Measurements from ENCODE around the gene ASPG.

Gene ASPG

DNA sequence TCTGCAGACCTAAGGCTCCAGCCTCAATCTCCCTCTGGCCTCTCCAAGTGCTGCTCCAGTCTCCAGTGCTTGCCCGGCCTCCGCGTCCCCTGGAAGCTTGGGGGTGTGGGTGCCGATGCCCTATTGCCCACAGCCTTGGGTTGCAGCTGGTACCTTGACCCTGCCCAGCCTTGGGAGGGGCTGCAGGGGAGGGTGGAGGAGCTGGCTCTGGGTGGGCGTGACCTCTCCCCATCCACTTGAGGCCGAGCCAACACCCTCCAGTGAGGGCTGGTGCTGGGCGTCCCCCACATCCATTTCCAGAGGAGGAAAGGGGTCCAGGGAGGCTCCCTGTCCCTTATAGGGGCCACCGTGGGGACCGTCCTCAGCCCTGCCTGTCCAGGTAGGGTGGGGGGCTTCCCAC lies 77.0 kb downstream of the ASPG start:
- Histone ChIP-seq H3F3A (ENCODE audit: insufficient read depth) (no peaks in the 10 kb centered on the region), H3K9me2 (replicated peaks; ENCODE audit: insufficient read depth, low read length) (no peaks in the 10 kb centered on the region), H3K79me2 (ENCODE audit: insufficient read depth, low read length) (no peaks in the 10 kb centered on the region), H3K9me3 (ENCODE audit: insufficient read depth, low read length) (no peaks in the 10 kb centered on the region), H3K4me2 (ENCODE audit: low read depth, low read length, poor library complexity, severe bottlenecking) (no peak overlapping the region), H3K4me3 (ENCODE audit: insufficient read depth, low read length, poor library complexity, severe bottlenecking) (no peak overlapping the region), H3K9ac (ENCODE audit: low read length) (no peak overlapping the region), H3K36me3 (ENCODE audit: low read length) (no peaks in the 10 kb centered on the region), H4K20me1 (ENCODE audit: low read depth, low read length) (no peaks in the 10 kb centered on the region), H2AFZ (ENCODE audit: low read depth, low read length, severe bottlenecking) (no peak overlapping the region), H3K27ac (ENCODE audit: low read depth, low read length) (no peak overlapping the region), H3K27me3 (ENCODE audit: low read length) (no peaks in the 10 kb centered on the region)
- TF ChIP-seq EZH2phosphoT487 (conservative IDR thresholded peaks at IDR 0.05; ENCODE audit: low read length), result no peak
- TF ChIP-seq, protein P1, sequence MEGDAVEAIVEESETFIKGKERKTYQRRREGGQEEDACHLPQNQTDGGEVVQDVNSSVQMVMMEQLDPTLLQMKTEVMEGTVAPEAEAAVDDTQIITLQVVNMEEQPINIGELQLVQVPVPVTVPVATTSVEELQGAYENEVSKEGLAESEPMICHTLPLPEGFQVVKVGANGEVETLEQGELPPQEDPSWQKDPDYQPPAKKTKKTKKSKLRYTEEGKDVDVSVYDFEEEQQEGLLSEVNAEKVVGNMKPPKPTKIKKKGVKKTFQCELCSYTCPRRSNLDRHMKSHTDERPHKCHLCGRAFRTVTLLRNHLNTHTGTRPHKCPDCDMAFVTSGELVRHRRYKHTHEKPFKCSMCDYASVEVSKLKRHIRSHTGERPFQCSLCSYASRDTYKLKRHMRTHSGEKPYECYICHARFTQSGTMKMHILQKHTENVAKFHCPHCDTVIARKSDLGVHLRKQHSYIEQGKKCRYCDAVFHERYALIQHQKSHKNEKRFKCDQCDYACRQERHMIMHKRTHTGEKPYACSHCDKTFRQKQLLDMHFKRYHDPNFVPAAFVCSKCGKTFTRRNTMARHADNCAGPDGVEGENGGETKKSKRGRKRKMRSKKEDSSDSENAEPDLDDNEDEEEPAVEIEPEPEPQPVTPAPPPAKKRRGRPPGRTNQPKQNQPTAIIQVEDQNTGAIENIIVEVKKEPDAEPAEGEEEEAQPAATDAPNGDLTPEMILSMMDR (IDR thresholded peaks at IDR 0.05; ENCODE audit: insufficient read depth, low read length, poor library complexity, severe bottlenecking), result no peak

DNA sequence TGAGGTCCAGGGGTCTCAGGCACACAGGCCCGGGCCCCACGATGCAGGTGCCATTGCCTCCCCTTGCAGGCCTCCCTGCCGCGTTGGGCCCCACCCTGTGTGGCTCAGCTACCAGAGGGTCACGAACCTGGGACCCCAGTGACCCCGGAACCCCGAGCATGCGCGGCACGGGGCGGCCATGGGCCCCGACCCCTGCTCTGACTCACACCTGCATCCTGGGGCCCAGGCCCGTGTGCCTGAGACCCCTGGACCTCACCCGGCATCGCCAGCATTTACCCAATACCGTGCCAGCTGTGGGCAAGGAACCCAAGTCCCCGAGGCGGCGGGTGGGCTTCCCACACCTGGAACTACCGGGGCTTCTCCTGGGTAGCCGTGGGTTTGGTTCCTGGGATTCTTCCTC lies 78.0 kb downstream of the ASPG start:
- H2AFZ ChIP-seq (ENCODE audit: low read depth, low read length, severe bottlenecking), result no peak overlapping the region
- no peaks in the 10 kb centered on the region for H4K20me1 ChIP-seq (ENCODE audit: low read depth, low read length)
- H3K79me2 ChIP-seq (ENCODE audit: insufficient read depth, low read length), result no peaks in the 10 kb centered on the region
- H3K9ac ChIP-seq (ENCODE audit: low read length), result no peak overlapping the region
- H3K4me3 ChIP-seq (ENCODE audit: insufficient read depth, low read length, poor library complexity, severe bottlenecking), result no peak overlapping the region
- no peaks in the 10 kb centered on the region for H3K36me3 ChIP-seq (ENCODE audit: low read length)
- H3K4me2 ChIP-seq (ENCODE audit: low read depth, low read length, poor library complexity, severe bottlenecking), result no peak overlapping the region
- H3K9me2 ChIP-seq (replicated peaks; ENCODE audit: insufficient read depth, low read length), result no peaks in the 10 kb centered on the region
- no peaks in the 10 kb centered on the region for H3K27me3 ChIP-seq (ENCODE audit: low read length)
- no peak overlapping the region for H3K27ac ChIP-seq (ENCODE audit: low read depth, low read length)
- H3K9me3 ChIP-seq (ENCODE audit: insufficient read depth, low read length), result no peaks in the 10 kb centered on the region
- no peak for TF ChIP-seq EZH2phosphoT487 (conservative IDR thresholded peaks at IDR 0.05; ENCODE audit: low read length)
- TF ChIP-seq, protein P1 (IDR thresholded peaks at IDR 0.05; ENCODE audit: insufficient read depth, low read length, poor library complexity, severe bottlenecking), result no peak
- no peaks in the 10 kb centered on the region for H3F3A ChIP-seq (ENCODE audit: insufficient read depth)

DNA sequence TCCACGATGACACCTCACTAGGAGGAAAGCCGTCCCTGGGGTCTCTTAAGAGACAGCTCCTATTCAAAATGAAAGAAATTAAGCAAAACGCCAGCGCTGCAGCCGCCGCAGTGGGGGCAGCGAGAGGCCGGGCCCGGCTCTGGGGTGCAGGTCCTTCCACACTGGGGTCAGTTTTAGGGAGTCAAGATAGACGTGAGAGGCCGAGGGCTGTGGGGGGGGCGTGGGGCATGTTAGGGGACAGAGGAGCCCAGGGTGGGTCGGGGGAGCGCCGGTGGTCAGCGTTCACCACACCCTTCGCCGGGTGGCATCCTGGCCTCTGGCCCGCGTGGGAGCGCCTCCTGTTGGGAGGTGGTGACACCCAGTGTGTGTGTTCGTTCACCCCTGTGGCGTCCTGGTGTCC lies 78.5 kb downstream of the ASPG start:
- Histone ChIP-seq H3K79me2 (ENCODE audit: insufficient read depth, low read length) (no peaks in the 10 kb centered on the region), H3K9ac (ENCODE audit: low read length) (no peak overlapping the region), H3K4me3 (ENCODE audit: insufficient read depth, low read length, poor library complexity, severe bottlenecking) (no peak overlapping the region), H3K27ac (ENCODE audit: low read depth, low read length) (no peak overlapping the region), H3K36me3 (ENCODE audit: low read length) (no peaks in the 10 kb centered on the region), H3K9me3 (ENCODE audit: insufficient read depth, low read length) (no peaks in the 10 kb centered on the region), H3K9me2 (replicated peaks; ENCODE audit: insufficient read depth, low read length) (no peaks in the 10 kb centered on the region), H3K27me3 (ENCODE audit: low read length) (no peaks in the 10 kb centered on the region), H3K4me2 (ENCODE audit: low read depth, low read length, poor library complexity, severe bottlenecking) (no peak overlapping the region), H3F3A (ENCODE audit: insufficient read depth) (no peaks in the 10 kb centered on the region), H2AFZ (ENCODE audit: low read depth, low read length, severe bottlenecking) (no peak overlapping the region), H4K20me1 (ENCODE audit: low read depth, low read length) (no peaks in the 10 kb centered on the region)
- TF ChIP-seq EZH2phosphoT487 (conservative IDR thresholded peaks at IDR 0.05; ENCODE audit: low read length), result no peak
- TF ChIP-seq, protein P1 (IDR thresholded peaks at IDR 0.05; ENCODE audit: insufficient read depth, low read length, poor library complexity, severe bottlenecking), result no peak
